ENCODE results near the gene SCAMP1. TPM values are rescaled to one million over a fixed set of nuclear protein-coding genes. Genes with fewer than 3 reads are reported as not detected.

SCAMP1 gene
- total RNA-seq, 1 experiment from 2014 or later, result 28.7 TPM

DNA sequence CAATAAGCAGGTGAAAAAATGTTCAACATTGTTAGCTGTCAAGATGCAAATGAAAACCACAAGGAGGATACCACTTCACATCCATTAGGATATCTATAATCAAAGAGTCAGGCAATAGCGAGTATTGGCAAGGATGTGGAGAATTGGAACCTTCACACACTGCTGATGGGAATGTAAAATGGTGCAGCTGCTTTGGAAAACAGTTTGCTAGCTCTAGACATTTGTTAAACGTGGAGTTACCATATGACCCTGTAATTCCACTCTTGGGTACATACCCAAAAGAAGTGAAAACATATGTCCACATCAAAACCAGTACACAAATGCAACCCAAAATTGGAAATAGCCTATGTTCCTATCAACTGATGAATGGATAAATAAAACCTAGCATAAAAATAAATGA lies 37.4 kb downstream of the SCAMP1 start:
- H3K4me1 ChIP-seq (ENCODE audit: insufficient read depth, low read length, poor library complexity, severe bottlenecking), result no peaks in the 10 kb centered on the region
- no peak for DNase-seq (ENCODE audit: low spot score)
- H3K4me3 ChIP-seq (ENCODE audit: low read depth, low read length, poor library complexity, severe bottlenecking), result no peak overlapping the region
- no peak for TF ChIP-seq EZH2 (IDR thresholded peaks at IDR 0.05; ENCODE audit: borderline replicate concordance, low read depth, low read length, poor library complexity, severe bottlenecking)
- TF ChIP-seq, protein P1, sequence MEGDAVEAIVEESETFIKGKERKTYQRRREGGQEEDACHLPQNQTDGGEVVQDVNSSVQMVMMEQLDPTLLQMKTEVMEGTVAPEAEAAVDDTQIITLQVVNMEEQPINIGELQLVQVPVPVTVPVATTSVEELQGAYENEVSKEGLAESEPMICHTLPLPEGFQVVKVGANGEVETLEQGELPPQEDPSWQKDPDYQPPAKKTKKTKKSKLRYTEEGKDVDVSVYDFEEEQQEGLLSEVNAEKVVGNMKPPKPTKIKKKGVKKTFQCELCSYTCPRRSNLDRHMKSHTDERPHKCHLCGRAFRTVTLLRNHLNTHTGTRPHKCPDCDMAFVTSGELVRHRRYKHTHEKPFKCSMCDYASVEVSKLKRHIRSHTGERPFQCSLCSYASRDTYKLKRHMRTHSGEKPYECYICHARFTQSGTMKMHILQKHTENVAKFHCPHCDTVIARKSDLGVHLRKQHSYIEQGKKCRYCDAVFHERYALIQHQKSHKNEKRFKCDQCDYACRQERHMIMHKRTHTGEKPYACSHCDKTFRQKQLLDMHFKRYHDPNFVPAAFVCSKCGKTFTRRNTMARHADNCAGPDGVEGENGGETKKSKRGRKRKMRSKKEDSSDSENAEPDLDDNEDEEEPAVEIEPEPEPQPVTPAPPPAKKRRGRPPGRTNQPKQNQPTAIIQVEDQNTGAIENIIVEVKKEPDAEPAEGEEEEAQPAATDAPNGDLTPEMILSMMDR (conservative IDR thresholded peaks at IDR 0.05; ENCODE audit: low read depth, low read length), result no peak
- intact Hi-C loops (cut with micrococcal nuclease; ENCODE audit: unreplicated experiment), result no loop called here
- POLR2A ChIA-PET (ENCODE audit: low non-redundant PET), result no interaction called here
- no peak overlapping the region for H3K27ac ChIP-seq (ENCODE audit: low read depth, low read length, poor library complexity, severe bottlenecking)
- H3K36me3 ChIP-seq (ENCODE audit: insufficient read depth, low read length, poor library complexity, severe bottlenecking), result no peaks in the 10 kb centered on the region
- no peaks in the 10 kb centered on the region for H3K27me3 ChIP-seq (replicated peaks; ENCODE audit: insufficient read depth, low read depth, low read length, poor library complexity)
- no peaks in the 10 kb centered on the region for H3K9me3 ChIP-seq (ENCODE audit: low read depth, low read length, poor library complexity, severe bottlenecking)
- no TSS peak for BruUV-seq (replicated peaks)
- CTCF ChIA-PET, result no interaction called here

DNA sequence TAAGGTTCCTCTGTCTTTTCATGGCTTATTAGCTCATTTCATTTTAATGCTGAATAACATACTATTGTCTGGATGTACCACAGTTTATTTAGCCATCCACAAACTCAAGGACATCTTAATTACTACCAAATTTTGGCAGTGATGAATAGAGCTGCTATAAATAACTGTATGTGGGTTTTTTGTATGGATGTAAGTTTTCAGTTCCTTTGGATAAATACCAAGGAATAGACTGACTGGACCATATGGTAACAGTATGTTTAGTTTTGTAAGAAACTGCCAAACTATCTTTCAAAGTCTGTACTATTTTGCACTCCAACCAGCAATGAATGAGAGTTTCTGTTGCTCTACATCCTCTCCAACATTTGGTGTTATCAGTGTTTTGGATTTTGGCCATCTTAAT lies 38.7 kb downstream of the SCAMP1 start:
- H3K27me3 ChIP-seq (replicated peaks; ENCODE audit: insufficient read depth, low read depth, low read length, poor library complexity), result no peaks in the 10 kb centered on the region
- H3K4me1 ChIP-seq (ENCODE audit: insufficient read depth, low read length, poor library complexity, severe bottlenecking), result no peaks in the 10 kb centered on the region
- H3K4me3 ChIP-seq (ENCODE audit: low read depth, low read length, poor library complexity, severe bottlenecking), result no peak overlapping the region
- BruUV-seq (replicated peaks), result no TSS peak
- H3K36me3 ChIP-seq (ENCODE audit: insufficient read depth, low read length, poor library complexity, severe bottlenecking), result no peaks in the 10 kb centered on the region
- TF ChIP-seq EZH2 (IDR thresholded peaks at IDR 0.05; ENCODE audit: borderline replicate concordance, low read depth, low read length, poor library complexity, severe bottlenecking), result no peak
- TF ChIP-seq, protein P1 (conservative IDR thresholded peaks at IDR 0.05; ENCODE audit: low read depth, low read length), result no peak
- no peak for DNase-seq (ENCODE audit: low spot score)
- intact Hi-C loops (cut with micrococcal nuclease; ENCODE audit: unreplicated experiment), result no loop called here
- ChIA-PET POLR2A (ENCODE audit: low non-redundant PET) (no interaction called here), CTCF (no interaction called here)
- no peaks in the 10 kb centered on the region for H3K9me3 ChIP-seq (ENCODE audit: low read depth, low read length, poor library complexity, severe bottlenecking)
- H3K27ac ChIP-seq (ENCODE audit: low read depth, low read length, poor library complexity, severe bottlenecking), result no peak overlapping the region

GRCh38 chr5:78404682-78405293 lies 44.4 kb downstream of the SCAMP1 start:
- Histone ChIP-seq H3K4me3 (ENCODE audit: low read depth, low read length, poor library complexity, severe bottlenecking) (no peak overlapping the region), H3K36me3 (ENCODE audit: insufficient read depth, low read length, poor library complexity, severe bottlenecking) (no peaks in the 10 kb centered on the region), H3K4me1 (ENCODE audit: insufficient read depth, low read length, poor library complexity, severe bottlenecking) (no peaks in the 10 kb centered on the region), H3K27me3 (replicated peaks; ENCODE audit: insufficient read depth, low read depth, low read length, poor library complexity) (no peaks in the 10 kb centered on the region), H3K9me3 (ENCODE audit: low read depth, low read length, poor library complexity, severe bottlenecking) (no peaks in the 10 kb centered on the region), H3K27ac (ENCODE audit: low read depth, low read length, poor library complexity, severe bottlenecking) (no peak overlapping the region)
- intact Hi-C loops (cut with micrococcal nuclease; ENCODE audit: unreplicated experiment), result no loop called here
- ChIA-PET POLR2A (ENCODE audit: low non-redundant PET) (no interaction called here), CTCF (no interaction called here)
- no peak for DNase-seq (ENCODE audit: low spot score)
- TF ChIP-seq EZH2 (IDR thresholded peaks at IDR 0.05; ENCODE audit: borderline replicate concordance, low read depth, low read length, poor library complexity, severe bottlenecking), result no peak
- TF ChIP-seq, protein P1 (conservative IDR thresholded peaks at IDR 0.05; ENCODE audit: low read depth, low read length), result no peak
- no TSS peak for BruUV-seq (replicated peaks)

Data from A673 (cell line).